Calu3 (cell line): ENCODE measurements around the gene ARHGEF10L. TPM values are rescaled to one million over a fixed set of nuclear protein-coding genes. Genes with fewer than 3 reads are reported as not detected.

Source experiments
- BruUV-seq: library from RNA; stranded (reverse); fragments of 400-500 nt; replicated peaks from 2 replicates; lab custom pipeline; 2021; lab: Mats Ljungman, UMichigan
- CTCF ChIA-PET: fragments of 300-600 bp; sonication (Branson Sonifier 250); formaldehyde crosslinking; loops from one replicate; lab custom pipeline; 2022; ENCODE audit warnings: antibody characterized with exemption; lab: Charles Lee
- DNase-seq: peaks from one replicate; pipeline ENCODE4 v3.0.0; 2022
- H3K27ac Mint-ChIP-seq: one replicate; pipeline ENCODE4 v1.8.0; 2022; ENCODE audit warnings: mixed read lengths; ENCODE audit not compliant: unreplicated experiment
- H3K27me3 Mint-ChIP-seq: one replicate; pipeline ENCODE4 v1.8.0; 2022; ENCODE audit warnings: mixed read lengths; ENCODE audit not compliant: unreplicated experiment
- H3K36me3 Mint-ChIP-seq: one replicate; pipeline ENCODE4 v1.8.0; 2022; ENCODE audit warnings: mild to moderate bottlenecking, moderate library complexity, mixed read lengths; ENCODE audit not compliant: insufficient read depth, unreplicated experiment
- H3K4me1 Mint-ChIP-seq: one replicate; pipeline ENCODE4 v1.8.0; 2022; ENCODE audit warnings: mild to moderate bottlenecking, low read depth, mixed read lengths; ENCODE audit not compliant: unreplicated experiment
- H3K4me3 Mint-ChIP-seq: one replicate; pipeline ENCODE4 v1.8.0; 2022; ENCODE audit warnings: mild to moderate bottlenecking, low read depth, moderate library complexity, mixed read lengths; ENCODE audit not compliant: unreplicated experiment
- H3K9me3 Mint-ChIP-seq: one replicate; pipeline ENCODE4 v1.8.0; 2022; ENCODE audit warnings: low read depth, mixed read lengths; ENCODE audit not compliant: unreplicated experiment
- intact Hi-C: fragments of 100-400 bp; cut with micrococcal nuclease; formaldehyde crosslinking; loops from one replicate; pipeline ENCODE4 v1.10.0; 2022; ENCODE audit not compliant: unreplicated experiment
- total RNA-seq: library from RNA; stranded (reverse); gene quantifications from 2 replicates; pipeline ENCODE4 v1.2.3, GENCODE V29; 2022
- TF ChIP-seq, protein P1 (sequence below): fragments of 200-600 bp; IDR thresholded peaks from one replicate; pipeline ENCODE4 v1.8.0; 2022; ENCODE audit warnings: antibody characterized with exemption; ENCODE audit not compliant: unreplicated experiment

Gene ARHGEF10L
- total RNA-seq, 1 experiment from 2014 or later, result 20.1 TPM

DNA sequence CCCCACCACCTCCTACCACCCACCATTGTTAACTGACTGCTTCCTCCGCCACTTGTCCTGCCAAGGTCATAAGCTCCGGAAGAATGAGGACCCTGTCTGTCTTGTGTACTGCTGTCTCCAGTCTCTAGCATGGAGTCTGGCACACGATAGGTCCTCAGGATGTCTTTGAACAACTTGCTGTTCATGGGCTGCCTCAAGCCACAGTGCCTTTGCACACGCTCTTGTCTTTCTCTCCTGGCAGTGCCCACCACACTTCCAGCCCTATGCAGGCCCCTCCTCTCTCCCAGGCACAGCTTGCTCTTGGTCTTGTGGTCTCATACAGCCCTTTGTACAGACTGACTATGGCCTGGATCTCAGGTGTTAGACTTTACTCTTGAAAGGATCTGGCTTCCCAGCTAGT is 97.6 kb downstream of the ARHGEF10L start:
- intact Hi-C loops, result no loop called here
- Mint-ChIP-seq H3K9me3 (no peaks in the 10 kb centered on the region), H3K4me1 (no peaks in the 10 kb centered on the region), H3K27me3 (no peaks in the 10 kb centered on the region), H3K4me3 (no peak overlapping the region), H3K36me3 (peaks cover 11% of the 10 kb centered on the region), H3K27ac (no peak overlapping the region)
- BruUV-seq, result no TSS peak
- DNase-seq, result no peak
- CTCF ChIA-PET, result no interaction called here
- TF ChIP-seq, protein P1, sequence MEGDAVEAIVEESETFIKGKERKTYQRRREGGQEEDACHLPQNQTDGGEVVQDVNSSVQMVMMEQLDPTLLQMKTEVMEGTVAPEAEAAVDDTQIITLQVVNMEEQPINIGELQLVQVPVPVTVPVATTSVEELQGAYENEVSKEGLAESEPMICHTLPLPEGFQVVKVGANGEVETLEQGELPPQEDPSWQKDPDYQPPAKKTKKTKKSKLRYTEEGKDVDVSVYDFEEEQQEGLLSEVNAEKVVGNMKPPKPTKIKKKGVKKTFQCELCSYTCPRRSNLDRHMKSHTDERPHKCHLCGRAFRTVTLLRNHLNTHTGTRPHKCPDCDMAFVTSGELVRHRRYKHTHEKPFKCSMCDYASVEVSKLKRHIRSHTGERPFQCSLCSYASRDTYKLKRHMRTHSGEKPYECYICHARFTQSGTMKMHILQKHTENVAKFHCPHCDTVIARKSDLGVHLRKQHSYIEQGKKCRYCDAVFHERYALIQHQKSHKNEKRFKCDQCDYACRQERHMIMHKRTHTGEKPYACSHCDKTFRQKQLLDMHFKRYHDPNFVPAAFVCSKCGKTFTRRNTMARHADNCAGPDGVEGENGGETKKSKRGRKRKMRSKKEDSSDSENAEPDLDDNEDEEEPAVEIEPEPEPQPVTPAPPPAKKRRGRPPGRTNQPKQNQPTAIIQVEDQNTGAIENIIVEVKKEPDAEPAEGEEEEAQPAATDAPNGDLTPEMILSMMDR, result no peak

DNA sequence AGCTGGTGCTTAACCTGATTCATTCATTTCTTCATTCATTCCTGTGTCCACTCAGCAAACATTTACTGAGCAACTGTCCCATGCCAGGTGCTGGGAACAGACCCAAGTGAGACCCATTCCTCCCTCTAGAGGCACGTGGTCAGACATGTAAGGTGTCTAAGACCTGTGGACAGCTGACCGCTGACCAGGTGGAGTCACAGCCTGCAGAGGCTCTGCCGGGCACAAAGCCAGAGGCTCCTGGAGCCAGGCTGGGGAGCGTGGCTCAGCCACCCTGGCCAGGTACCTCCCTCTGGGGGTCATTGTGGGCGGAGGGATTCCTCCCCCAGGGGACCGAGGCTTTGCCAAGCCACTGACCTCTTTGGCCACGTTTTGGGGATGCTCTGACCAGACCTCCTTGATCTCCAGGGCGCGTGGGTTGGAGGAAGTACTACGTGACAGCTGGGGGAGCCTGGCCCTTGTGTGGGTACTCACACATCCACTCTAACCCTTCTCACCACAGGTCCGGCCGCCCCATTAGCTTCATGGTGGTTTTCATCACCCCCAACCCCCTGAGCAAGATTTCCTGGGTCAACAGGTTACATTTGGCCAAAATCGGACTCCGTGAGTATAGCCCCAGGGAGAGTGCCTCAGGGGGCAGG is 100.3 kb downstream of the ARHGEF10L start:
- TF ChIP-seq, protein P1, result no peak
- intact Hi-C loops, result no loop called here
- H3K4me3 Mint-ChIP-seq, result no peak overlapping the region
- H3K9me3 Mint-ChIP-seq, result no peaks in the 10 kb centered on the region
- no peaks in the 10 kb centered on the region for H3K4me1 Mint-ChIP-seq
- DNase-seq, result no peak
- H3K36me3 Mint-ChIP-seq, result peaks cover 11% of the 10 kb centered on the region
- no TSS peak for BruUV-seq
- CTCF ChIA-PET, result no interaction called here
- H3K27ac Mint-ChIP-seq, result no peak overlapping the region
- no peaks in the 10 kb centered on the region for H3K27me3 Mint-ChIP-seq

DNA sequence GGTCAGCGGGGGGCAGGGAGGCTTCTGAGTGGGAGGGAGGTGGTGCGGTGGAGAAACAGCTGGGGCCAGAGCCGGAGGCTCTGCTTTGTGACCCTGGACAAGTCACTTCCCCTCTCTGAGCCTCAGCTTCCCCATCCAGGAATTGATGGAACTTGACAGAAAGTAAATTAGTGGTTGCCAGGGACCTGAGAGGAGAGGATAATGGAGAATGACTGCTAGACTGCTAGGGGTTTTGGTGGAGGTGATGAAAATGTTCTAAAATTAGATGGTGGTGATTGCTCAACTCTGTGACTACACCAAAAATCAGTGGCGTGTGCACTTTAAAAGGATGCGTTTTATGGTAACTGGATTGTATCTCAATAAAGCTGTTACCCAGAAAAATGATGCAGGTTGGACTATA is 100.9 kb downstream of the ARHGEF10L start:
- CTCF ChIA-PET, result no interaction called here
- H3K4me3 Mint-ChIP-seq, result no peak overlapping the region
- TF ChIP-seq, protein P1, result no peak
- H3K36me3 Mint-ChIP-seq, result peaks cover 11% of the 10 kb centered on the region
- H3K27me3 Mint-ChIP-seq, result no peaks in the 10 kb centered on the region
- no TSS peak for BruUV-seq
- H3K27ac Mint-ChIP-seq, result no peak overlapping the region
- no peak for DNase-seq
- no peaks in the 10 kb centered on the region for H3K9me3 Mint-ChIP-seq
- intact Hi-C loops, result no loop called here
- no peaks in the 10 kb centered on the region for H3K4me1 Mint-ChIP-seq

DNA sequence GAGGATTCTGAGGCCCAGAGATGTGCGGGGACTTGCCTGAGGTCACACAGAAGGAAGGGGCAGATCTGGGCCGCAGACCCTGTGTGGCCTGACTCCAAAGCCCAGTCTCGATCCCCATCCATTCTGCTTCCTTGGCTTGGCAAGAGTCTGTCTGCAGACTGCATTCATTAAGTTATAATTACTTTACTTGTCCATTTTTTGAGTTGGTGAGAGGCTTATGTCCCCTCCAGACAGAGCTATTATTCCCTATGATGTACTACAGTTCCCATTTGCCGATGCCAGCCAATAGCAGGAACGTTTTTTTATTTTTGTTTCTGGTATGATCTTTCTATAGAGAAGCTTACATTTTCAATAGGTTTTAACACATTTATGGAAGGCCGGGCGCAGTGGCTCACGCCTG is 101.5 kb downstream of the ARHGEF10L start:
- no peaks in the 10 kb centered on the region for H3K27me3 Mint-ChIP-seq
- H3K9me3 Mint-ChIP-seq, result no peaks in the 10 kb centered on the region
- TF ChIP-seq, protein P1, result no peak
- no TSS peak for BruUV-seq
- no peak overlapping the region for H3K27ac Mint-ChIP-seq
- peaks cover 11% of the 10 kb centered on the region for H3K36me3 Mint-ChIP-seq
- DNase-seq, result no peak
- no peak overlapping the region for H3K4me3 Mint-ChIP-seq
- intact Hi-C loops, result no loop called here
- no peaks in the 10 kb centered on the region for H3K4me1 Mint-ChIP-seq
- CTCF ChIA-PET, result no interaction called here
